NCI-H1092 (cell line): ENCODE data around the gene SKAP1.

ENCODE experiments used
- DNase-seq: peaks from one replicate; lab custom pipeline; 2025; lab: John Stamatoyannopoulos, UW

SKAP1 gene

GRCh38 chr17:48241770-48242497, 188.1 kb downstream of the SKAP1 start:
- DNase-seq, result no peak

- DNase-seq, result peak; percentile 44
Measured at GRCh38 chr17:48241131-48241591, 188.9 kb downstream of the SKAP1 start.

- DNase-seq, result no peak
Measured at GRCh38 chr17:48240562-48241130, 189.4 kb downstream of the SKAP1 start.

GRCh38 chr17:48240122-48240521, 189.9 kb downstream of the SKAP1 start:
- no peak for DNase-seq

GRCh38 chr17:48239603-48239995, 190.4 kb downstream of the SKAP1 start:
- DNase-seq, result no peak

GRCh38 chr17:48238933-48239602, 190.9 kb downstream of the SKAP1 start:
- no peak for DNase-seq

GRCh38 chr17:48237456-48237855, 192.6 kb downstream of the SKAP1 start:
- DNase-seq, result no peak

GRCh38 chr17:48236681-48237134, 193.3 kb downstream of the SKAP1 start:
- no peak for DNase-seq

GRCh38 chr17:48234922-48235321, 195.1 kb downstream of the SKAP1 start:
- no peak for DNase-seq

- DNase-seq, result peak; percentile 25
Measured at GRCh38 chr17:48231995-48232959, 197.7 kb downstream of the SKAP1 start.

- DNase-seq, result no peak
Measured at GRCh38 chr17:48229936-48230335, 200.1 kb downstream of the SKAP1 start.

- DNase-seq, result no peak
Measured at GRCh38 chr17:48228720-48229119, 201.3 kb downstream of the SKAP1 start.

- no peak for DNase-seq
Measured at GRCh38 chr17:48225725-48226567, 204.1 kb downstream of the SKAP1 start.

- no peak for DNase-seq
Measured at GRCh38 chr17:48223945-48224344, 206.1 kb downstream of the SKAP1 start.

- no peak for DNase-seq
Measured at GRCh38 chr17:48219617-48220016, 210.4 kb downstream of the SKAP1 start.

- DNase-seq, result peak; percentile 42
Measured at GRCh38 chr17:48215583-48216139, 214.4 kb downstream of the SKAP1 start.

GRCh38 chr17:48213797-48214196, 216.2 kb downstream of the SKAP1 start:
- no peak for DNase-seq

GRCh38 chr17:48211787-48212186, 218.2 kb downstream of the SKAP1 start:
- DNase-seq, result no peak

GRCh38 chr17:48211011-48211410, 219.0 kb downstream of the SKAP1 start:
- no peak for DNase-seq

- DNase-seq, result no peak
Measured at GRCh38 chr17:48209973-48210372, 220.0 kb downstream of the SKAP1 start.
